Astrocyte of the cerebellum (primary cell): ENCODE results near the gene KIFC3.
A peak's percentile ranks its signal among the peaks of the same experiment; 100 is the strongest.

Source experiments
- DNase-seq: peaks from one replicate; pipeline ENCODE4 v3.0.0-alpha.2; 2011; ENCODE audit warnings: low read depth
- H3K4me3 ChIP-seq: 2 replicates; pipeline ENCODE4 v1.5.1; 2011; ENCODE audit warnings: mild to moderate bottlenecking, low read depth, low read length, moderate library complexity
- CTCF ChIP-seq: IDR thresholded peaks from 2 replicates; pipeline ENCODE4 v1.5.1; 2012; ENCODE audit warnings: low read length, low read depth, moderate library complexity, mild to moderate bottlenecking; ENCODE audit errors: missing control alignments
- in situ Hi-C: cut with HindIII; loops from 2 replicates; pipeline ENCODE4 v1.10.0; 2017; ENCODE audit warnings: low sequenced_read_pairs

The KIFC3 gene

DNA sequence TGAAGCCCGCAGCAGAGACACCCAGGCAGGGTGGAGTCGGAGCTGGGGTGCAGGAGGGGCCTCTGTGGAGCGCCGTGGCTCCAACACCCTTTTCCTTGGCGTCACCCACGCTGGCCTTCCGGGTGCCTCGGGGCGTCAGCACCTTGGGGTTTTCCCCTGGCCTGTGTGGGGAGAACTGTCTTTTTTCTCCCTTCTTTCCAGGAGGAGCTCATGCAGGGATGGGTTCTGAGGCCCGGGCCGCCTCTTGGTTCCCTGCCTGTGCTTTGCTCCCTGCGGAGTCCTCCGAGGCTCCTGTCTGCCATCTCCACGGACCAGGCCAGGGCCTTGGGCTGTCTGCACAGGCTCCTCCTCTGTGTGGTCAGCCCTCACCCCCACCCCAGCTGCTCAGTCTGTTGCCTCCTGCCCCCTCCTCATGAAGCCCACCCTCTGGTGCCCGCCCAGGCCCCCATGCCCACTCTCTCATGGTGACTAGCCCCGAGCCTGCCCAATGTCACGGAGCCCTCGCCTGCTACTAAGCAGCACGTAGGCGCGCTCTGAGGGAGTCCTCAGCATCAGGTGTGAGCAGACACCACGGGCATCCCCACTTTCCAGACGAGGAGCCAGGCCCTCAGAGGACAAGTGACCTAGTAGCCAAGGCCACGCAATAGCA is 61.7 kb downstream of the KIFC3 start:
- DNase-seq: no peak
- no peak for TF ChIP-seq CTCF
- H3K4me3 ChIP-seq: no peak overlapping the region
- in situ Hi-C loops: no loop called here

GRCh38 chr16:57739756-57740422 is 62.4 kb downstream of the KIFC3 start:
- no peak for DNase-seq
- H3K4me3 ChIP-seq: no peak overlapping the region
- TF ChIP-seq CTCF: no peak
- in situ Hi-C loops: no loop called here

DNA sequence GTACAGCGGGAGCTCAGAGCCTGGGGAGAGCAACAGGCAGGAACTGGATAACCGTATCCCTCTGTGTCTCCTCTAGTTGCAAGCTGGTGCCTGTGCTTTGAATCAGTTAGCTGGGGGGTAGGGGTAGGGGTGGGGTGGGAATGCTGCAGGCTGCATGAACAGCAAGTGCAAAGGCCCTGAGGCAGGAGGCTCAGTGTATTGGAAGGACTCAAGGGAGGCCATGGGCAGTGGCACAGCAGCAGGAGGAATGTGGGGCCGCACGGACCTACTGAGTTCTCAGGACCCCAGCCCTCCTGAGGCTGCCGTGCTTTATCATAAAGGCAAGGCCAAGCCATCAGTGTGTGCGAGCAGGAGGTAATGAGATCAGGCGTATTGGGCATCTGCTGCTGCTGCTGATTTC is 63.4 kb downstream of the KIFC3 start:
- H3K4me3 ChIP-seq: no peak overlapping the region
- in situ Hi-C loops: no loop called here
- DNase-seq: no peak
- TF ChIP-seq CTCF: no peak

DNA sequence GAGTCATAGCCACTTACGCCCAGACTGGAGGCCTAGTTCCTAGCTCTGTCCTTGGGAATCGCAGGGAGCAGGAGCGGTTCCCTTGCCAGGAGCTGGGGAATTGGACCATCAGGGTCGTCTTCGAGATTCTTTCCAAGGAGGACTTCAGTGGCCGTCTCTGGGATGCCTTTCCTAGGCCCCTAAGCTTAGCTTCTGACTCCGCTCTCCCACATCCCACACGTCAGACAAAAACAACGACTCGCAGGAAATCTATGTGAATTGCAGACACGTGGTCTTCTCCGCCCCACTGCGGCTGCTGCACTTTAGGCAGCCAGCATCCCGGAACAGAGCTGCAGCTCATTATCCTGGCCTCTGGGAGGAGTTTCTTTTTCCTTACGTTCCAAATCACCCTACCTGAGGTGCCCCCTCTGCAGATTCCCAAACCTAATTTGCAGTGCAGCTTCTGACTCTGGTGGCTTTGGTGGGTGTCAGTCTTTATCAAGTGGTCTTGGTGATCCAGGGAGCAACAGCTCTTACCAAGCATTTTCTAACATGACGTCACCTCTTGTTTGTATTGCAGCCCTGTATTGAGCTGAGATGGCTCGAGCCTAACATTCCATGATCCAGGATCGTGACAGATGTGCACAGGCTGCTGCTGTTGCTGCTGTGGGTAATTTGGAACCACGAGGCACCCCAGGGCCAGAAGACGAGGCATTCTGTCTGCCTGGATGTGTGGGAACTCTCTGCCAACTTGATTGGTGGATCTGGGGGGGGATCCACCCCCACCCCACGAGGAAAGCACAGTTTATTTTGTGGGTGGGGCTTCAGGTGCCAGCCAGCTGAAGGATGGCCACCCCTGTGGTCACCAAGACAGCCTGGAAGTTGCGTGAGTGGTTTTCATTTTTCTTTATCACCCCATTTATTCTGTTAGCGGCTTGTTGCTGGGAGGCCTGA is 65.6 kb downstream of the KIFC3 start:
- peak; percentile 26 for DNase-seq
- in situ Hi-C loops: no loop called here

DNA sequence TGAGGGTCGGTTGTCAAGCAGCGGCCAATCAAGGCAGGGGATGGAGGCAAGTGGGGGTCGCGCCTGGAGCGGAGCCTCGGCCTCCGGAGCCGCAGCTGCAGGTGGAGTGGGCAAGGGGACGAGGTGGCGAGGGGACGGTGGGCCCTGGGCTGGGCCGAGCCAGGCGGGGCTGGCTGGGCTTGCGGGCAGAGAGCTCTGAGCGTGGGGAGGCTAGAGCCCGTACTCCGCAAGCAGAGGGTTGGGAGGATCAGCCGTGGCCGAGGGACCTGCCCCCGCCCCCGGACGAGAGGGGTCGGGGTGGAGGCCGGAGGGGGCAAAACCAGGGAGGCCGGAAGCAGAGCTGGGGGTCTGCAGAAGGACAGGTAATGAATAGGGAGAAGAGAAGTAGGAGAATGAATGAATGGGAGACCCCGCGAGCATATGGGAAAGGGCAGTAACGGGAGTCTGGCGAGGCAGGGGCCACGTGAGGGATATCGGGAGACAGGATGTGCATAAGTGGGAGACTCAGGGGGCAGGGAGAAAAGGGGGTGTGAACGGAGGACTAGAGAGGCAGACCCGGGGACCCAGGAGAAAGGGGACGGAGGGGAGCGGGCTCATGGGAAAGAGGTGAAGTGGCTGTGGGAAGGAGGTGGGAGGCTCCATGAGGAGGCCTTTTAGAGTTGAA is 66.4 kb downstream of the KIFC3 start, which contains the start of gene KATNB1:
Gene KATNB1 (plus strand): TSS at position 16 of the 664 bp plus-strand sequence. CDS start 1,474 bp downstream, outside the sequence.
- in situ Hi-C loops: no loop called here
- peak within 1 kb of the TSS; percentile 80 for H3K4me3 ChIP-seq
- no peak for TF ChIP-seq CTCF
- no peak for DNase-seq

More for the DNA sequence above, 65.6 kb downstream of the KIFC3 start:
- peak overlapping the region; percentile 75 for H3K4me3 ChIP-seq
- TF ChIP-seq CTCF: peak; percentile 32
